Activated naive CD4-positive, alpha-beta T cell treated with anti-CD3 and anti-CD28 coated beads, Interleukin-2, amount 50 U/mL, for 24 hours (primary cell): Measurements from ENCODE around the gene ADAMTS15.

Experiments
- H3K27ac Mint-ChIP-seq: one replicate; pipeline ENCODE4 v1.8.0; 2021; ENCODE audit warnings: mild to moderate bottlenecking, mixed read lengths
- H3K27me3 Mint-ChIP-seq: one replicate; pipeline ENCODE4 v1.8.0; 2021; ENCODE audit warnings: mixed read lengths
- H3K36me3 Mint-ChIP-seq: one replicate; pipeline ENCODE4 v1.8.0; 2021; ENCODE audit warnings: mixed read lengths
- H3K4me1 Mint-ChIP-seq: one replicate; pipeline ENCODE4 v1.8.0; 2021; ENCODE audit warnings: mixed read lengths
- H3K4me3 Mint-ChIP-seq: one replicate; pipeline ENCODE4 v1.8.0; 2021; ENCODE audit warnings: mild to moderate bottlenecking, mixed read lengths
- H3K9me3 Mint-ChIP-seq: one replicate; pipeline ENCODE4 v1.8.0; 2021; ENCODE audit warnings: mixed read lengths

Gene ADAMTS15

GRCh38 chr11:130473795-130474377 is 25.4 kb downstream of the ADAMTS15 start:
- H3K27me3 Mint-ChIP-seq = no peaks in the 10 kb centered on the region
- H3K36me3 Mint-ChIP-seq = no peaks in the 10 kb centered on the region
- H3K4me3 Mint-ChIP-seq = no peak overlapping the region
- no peaks in the 10 kb centered on the region for H3K4me1 Mint-ChIP-seq
- H3K9me3 Mint-ChIP-seq = no peaks in the 10 kb centered on the region
- H3K27ac Mint-ChIP-seq = no peak overlapping the region

DNA sequence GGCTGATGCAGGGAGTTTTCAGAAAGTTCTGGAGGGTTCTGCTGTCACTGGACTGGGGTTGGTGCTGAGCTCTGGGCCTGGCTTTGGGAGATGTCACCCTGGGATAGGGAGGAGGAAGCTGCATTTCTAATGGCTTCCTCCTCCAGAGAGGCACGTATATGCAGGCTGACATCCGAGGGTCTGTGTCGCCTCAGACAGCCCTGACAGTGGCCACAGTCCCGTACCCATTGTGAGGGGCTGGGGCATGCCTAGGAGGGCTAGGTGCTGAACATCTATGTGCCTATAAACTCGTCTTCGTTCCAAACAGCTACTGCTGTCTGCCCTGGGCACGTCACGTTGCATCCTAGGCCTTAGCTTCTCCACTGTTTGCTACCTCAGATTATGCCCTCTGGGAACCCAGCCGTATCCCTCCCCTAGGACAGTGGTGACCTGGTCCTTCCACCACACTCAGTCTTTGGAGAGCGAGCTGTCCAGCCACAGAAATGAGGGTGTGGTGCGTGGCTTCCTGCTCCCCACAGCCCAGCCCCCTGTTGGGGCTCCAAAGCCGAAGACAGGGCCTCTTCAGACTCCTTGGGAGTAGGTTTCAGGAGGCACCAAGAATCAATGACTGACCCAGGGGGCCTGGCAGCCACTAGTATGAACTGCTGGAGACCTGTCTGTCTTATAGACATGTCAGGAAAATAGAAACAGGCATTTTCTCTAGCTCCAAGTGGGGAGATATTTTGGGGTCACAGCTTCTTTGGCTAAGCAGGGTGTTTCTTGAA is 26.4 kb downstream of the ADAMTS15 start:
- Mint-ChIP-seq H3K27ac (no peak overlapping the region), H3K36me3 (no peaks in the 10 kb centered on the region), H3K4me1 (no peaks in the 10 kb centered on the region), H3K4me3 (no peak overlapping the region), H3K27me3 (no peaks in the 10 kb centered on the region), H3K9me3 (no peaks in the 10 kb centered on the region)

GRCh38 chr11:130475426-130476053 is 27.1 kb downstream of the ADAMTS15 start:
- Mint-ChIP-seq H3K27ac (no peak overlapping the region), H3K36me3 (no peaks in the 10 kb centered on the region), H3K4me3 (no peak overlapping the region)

DNA sequence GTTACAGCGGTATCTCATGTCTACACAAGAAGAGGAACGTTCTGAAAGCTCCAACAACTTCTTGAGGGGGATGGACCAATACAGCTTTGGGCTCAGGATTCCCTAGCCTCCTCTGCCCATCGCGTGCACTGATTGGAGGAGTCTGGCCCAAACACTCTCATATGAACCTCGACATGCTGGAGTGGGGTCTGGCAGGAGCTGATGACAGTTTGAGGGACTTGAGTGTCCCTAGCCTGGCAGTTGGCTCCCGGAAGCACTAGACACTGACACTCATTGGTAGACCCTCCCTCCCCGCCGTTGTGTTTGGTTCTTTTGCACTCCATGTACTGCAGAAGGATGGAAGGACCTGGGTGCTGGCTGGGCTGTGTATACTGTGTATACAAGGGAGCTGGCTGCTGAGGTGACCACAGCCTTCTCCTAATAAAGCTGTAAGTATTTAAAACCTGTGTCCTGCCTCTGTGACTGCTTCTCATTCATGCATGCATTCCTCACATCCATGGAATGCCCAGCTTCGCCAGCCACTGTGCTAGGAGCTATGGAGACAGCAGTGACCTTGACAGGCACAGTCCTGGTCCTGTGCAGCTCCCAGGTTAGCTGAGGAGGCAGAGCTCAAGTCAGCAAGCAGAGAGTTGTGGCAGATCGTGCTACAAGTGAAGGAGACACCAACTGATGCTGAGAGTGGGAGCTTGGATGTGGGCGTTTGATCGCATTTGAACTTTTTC is 27.9 kb downstream of the ADAMTS15 start:
- H3K4me3 Mint-ChIP-seq = no peak overlapping the region
- H3K9me3 Mint-ChIP-seq = no peaks in the 10 kb centered on the region
- no peaks in the 10 kb centered on the region for H3K36me3 Mint-ChIP-seq
- H3K27ac Mint-ChIP-seq = no peak overlapping the region
- no peaks in the 10 kb centered on the region for H3K4me1 Mint-ChIP-seq
- no peaks in the 10 kb centered on the region for H3K27me3 Mint-ChIP-seq

More at GRCh38 chr11:130475426-130476053, 27.1 kb downstream of the ADAMTS15 start:
- Mint-ChIP-seq H3K4me1 (no peaks in the 10 kb centered on the region), H3K9me3 (no peaks in the 10 kb centered on the region), H3K27me3 (no peaks in the 10 kb centered on the region)

- Mint-ChIP-seq H3K27ac (no peak overlapping the region), H3K27me3 (no peaks in the 10 kb centered on the region), H3K4me1 (no peaks in the 10 kb centered on the region), H3K4me3 (no peak overlapping the region), H3K9me3 (no peaks in the 10 kb centered on the region), H3K36me3 (no peaks in the 10 kb centered on the region)
Measured at GRCh38 chr11:130476922-130477491, 28.6 kb downstream of the ADAMTS15 start.

DNA sequence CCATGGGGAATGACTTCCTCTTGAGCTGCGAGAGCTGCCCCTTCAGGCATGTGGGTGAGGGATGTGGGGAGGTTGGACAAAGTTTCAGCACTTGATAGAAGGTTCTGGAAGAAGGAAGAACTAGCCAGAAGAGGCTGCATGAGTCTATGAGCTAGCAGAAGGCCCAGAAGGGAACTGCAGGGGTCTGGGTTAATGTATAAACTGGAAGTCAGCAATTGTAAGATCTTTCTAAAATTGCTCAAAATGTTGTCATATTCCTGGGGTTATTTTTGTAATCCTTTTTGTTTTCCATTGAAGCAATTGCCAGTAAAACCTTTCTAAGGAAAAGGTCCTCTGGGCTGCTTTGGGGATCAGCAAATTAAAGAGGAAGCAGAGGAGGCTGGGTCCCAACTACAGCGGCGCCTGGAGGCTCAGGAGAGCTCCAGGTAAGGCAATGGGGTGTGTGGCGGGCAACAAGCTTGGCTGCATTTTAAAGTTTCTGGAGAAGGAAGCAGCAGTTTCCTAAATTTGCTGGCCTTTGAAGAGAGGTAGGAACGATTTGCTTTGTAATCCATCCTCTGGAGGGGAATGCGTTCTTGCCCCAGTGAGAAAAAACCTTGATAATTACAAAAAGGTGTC is 29.2 kb downstream of the ADAMTS15 start:
- no peak overlapping the region for H3K4me3 Mint-ChIP-seq
- no peaks in the 10 kb centered on the region for H3K4me1 Mint-ChIP-seq
- no peak overlapping the region for H3K27ac Mint-ChIP-seq
- no peaks in the 10 kb centered on the region for H3K27me3 Mint-ChIP-seq
- no peaks in the 10 kb centered on the region for H3K36me3 Mint-ChIP-seq
- no peaks in the 10 kb centered on the region for H3K9me3 Mint-ChIP-seq

- no peaks in the 10 kb centered on the region for H3K9me3 Mint-ChIP-seq
- no peaks in the 10 kb centered on the region for H3K4me1 Mint-ChIP-seq
- no peak overlapping the region for H3K27ac Mint-ChIP-seq
- no peaks in the 10 kb centered on the region for H3K36me3 Mint-ChIP-seq
- H3K4me3 Mint-ChIP-seq = no peak overlapping the region
- no peaks in the 10 kb centered on the region for H3K27me3 Mint-ChIP-seq
Measured at GRCh38 chr11:130478204-130478701, 29.8 kb downstream of the ADAMTS15 start.

DNA sequence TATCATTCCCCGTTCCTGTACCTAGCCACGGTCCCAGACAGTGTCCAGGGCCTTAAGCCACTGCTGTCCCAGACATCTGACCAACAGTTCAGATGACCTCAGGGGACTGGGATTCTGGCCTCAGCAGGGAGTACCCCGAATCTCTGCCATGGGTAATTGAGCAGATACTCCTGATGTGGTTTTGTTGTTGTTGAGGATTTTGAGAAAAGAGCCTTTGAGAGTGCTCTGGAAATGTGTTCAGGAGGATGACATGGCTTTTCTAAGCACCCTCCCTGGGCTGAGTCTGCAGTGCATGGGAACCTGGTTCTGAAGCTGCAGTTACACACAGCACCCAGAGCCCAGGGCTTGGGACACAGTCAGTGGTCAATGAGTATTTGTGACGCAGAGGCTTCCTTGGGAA is 30.4 kb downstream of the ADAMTS15 start:
- Mint-ChIP-seq H3K9me3 (no peaks in the 10 kb centered on the region), H3K27me3 (no peaks in the 10 kb centered on the region), H3K27ac (no peak overlapping the region), H3K4me3 (no peak overlapping the region), H3K36me3 (no peaks in the 10 kb centered on the region), H3K4me1 (no peaks in the 10 kb centered on the region)

GRCh38 chr11:130480186-130480585 is 31.7 kb downstream of the ADAMTS15 start:
- H3K27ac Mint-ChIP-seq = no peak overlapping the region
- H3K9me3 Mint-ChIP-seq = no peaks in the 10 kb centered on the region
- H3K27me3 Mint-ChIP-seq = peaks cover under 1% of the 10 kb centered on the region
- H3K36me3 Mint-ChIP-seq = no peaks in the 10 kb centered on the region
- no peaks in the 10 kb centered on the region for H3K4me1 Mint-ChIP-seq
- no peak overlapping the region for H3K4me3 Mint-ChIP-seq

- Mint-ChIP-seq H3K27me3 (peaks cover 1% of the 10 kb centered on the region), H3K27ac (no peak overlapping the region), H3K36me3 (no peaks in the 10 kb centered on the region), H3K4me1 (no peaks in the 10 kb centered on the region), H3K4me3 (no peak overlapping the region), H3K9me3 (no peaks in the 10 kb centered on the region)
Measured at GRCh38 chr11:130480711-130481140, 32.3 kb downstream of the ADAMTS15 start.

GRCh38 chr11:130483124-130483523 is 34.7 kb downstream of the ADAMTS15 start:
- Mint-ChIP-seq H3K9me3 (no peaks in the 10 kb centered on the region), H3K4me1 (no peaks in the 10 kb centered on the region)

GRCh38 chr11:130485983-130486382 is 37.5 kb downstream of the ADAMTS15 start:
- Mint-ChIP-seq H3K4me3 (no peak overlapping the region), H3K9me3 (no peaks in the 10 kb centered on the region), H3K4me1 (no peaks in the 10 kb centered on the region), H3K27me3 (peaks cover 1% of the 10 kb centered on the region), H3K27ac (no peak overlapping the region), H3K36me3 (no peaks in the 10 kb centered on the region)

More at GRCh38 chr11:130483124-130483523, 34.7 kb downstream of the ADAMTS15 start:
- no peak overlapping the region for H3K27ac Mint-ChIP-seq
- H3K4me3 Mint-ChIP-seq = no peak overlapping the region
- peaks cover 1% of the 10 kb centered on the region for H3K27me3 Mint-ChIP-seq
- no peaks in the 10 kb centered on the region for H3K36me3 Mint-ChIP-seq

DNA sequence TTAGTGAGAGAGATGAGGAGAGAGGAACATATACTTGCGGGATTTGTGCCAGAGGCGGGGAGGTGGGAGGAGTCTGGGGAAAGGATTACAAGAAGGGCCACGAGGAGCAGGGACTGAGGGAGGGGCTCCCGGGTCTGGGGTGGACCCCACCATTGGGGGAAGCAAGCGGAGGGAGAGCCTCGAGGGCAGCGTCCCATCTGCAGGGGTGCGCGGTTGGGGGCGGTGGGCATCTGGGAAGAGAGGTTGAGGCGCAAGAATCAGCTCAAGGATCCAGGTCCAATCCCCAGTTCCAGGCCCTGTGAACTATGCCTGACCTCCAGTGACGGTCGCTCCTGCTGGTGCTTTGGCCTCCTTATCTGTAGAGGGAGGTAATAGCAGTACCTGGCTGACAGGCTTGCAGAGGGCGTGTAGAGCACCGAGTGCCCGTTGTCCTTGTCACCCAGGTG is 38.0 kb downstream of the ADAMTS15 start:
- Mint-ChIP-seq H3K27ac (no peak overlapping the region), H3K9me3 (no peaks in the 10 kb centered on the region), H3K36me3 (no peaks in the 10 kb centered on the region), H3K4me3 (no peak overlapping the region), H3K27me3 (peaks cover 1% of the 10 kb centered on the region), H3K4me1 (no peaks in the 10 kb centered on the region)

- Mint-ChIP-seq H3K36me3 (no peaks in the 10 kb centered on the region), H3K4me1 (no peaks in the 10 kb centered on the region), H3K9me3 (no peaks in the 10 kb centered on the region), H3K27me3 (peaks cover 1% of the 10 kb centered on the region), H3K4me3 (no peak overlapping the region), H3K27ac (no peak overlapping the region)
Measured at GRCh38 chr11:130486987-130487923, 38.8 kb downstream of the ADAMTS15 start.
